ENCODE measurements around the gene PAX2. TPM values are rescaled to one million over a fixed set of nuclear protein-coding genes. Genes with fewer than 3 reads are reported as not detected.

The PAX2 gene
- total and polyA plus RNA-seq, 2 of the 13 experiments (the other 11 are each of a cell fraction or from before 2014, with no cell fraction given), result not detected

DNA sequence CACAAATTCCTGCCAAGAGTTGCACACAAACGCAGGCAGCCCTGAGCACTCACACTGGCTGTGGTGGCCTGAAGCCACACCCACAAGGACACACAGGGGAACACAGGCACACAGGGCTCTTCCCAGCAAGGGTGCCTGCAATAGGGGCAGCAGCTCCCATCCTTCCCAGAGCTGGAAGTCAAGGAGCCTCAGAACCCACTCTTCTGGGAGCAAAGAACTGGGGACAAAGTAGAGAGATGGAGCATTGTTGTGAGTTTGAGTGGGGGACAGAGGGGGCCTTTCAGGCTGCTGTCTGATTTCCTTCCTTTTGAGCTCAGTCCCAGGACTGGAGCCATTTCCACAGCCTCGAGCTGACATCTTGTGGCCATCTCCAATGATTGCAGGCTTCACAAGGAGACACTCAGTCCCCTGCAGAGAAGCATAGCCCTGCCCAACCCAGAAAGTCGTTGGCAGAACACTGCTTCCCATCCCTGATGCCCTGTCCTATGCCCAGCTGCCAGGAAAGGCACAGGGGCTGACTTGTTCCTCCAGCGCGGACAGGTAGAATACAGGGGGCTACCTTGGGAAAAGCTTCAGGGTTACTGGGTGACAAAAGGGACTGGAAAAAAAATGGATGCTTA, 133.0 kb downstream of the PAX2 start (continued):
- no peak for TF ChIP-seq THAP8 (CRISPR knock-in tag; IDR thresholded peaks at IDR 0.05; ENCODE audit: borderline replicate concordance)
- TF ChIP-seq CHCHD3 (CRISPR knock-in tag; IDR thresholded peaks at IDR 0.05), result no peak
- peak; percentile 39 for TF ChIP-seq YY1 (IDR thresholded peaks at IDR 0.05; ENCODE audit: insufficient read depth, insufficient replicate concordance, low read depth, low read length)
- no peak for TF ChIP-seq KDM5B (CRISPR knock-in tag; IDR thresholded peaks at IDR 0.05; ENCODE audit: borderline replicate concordance)
- 0 out of 2 replicates have a peak, but pooled peaks have one; percentile 40 for TF ChIP-seq HDAC1 (CRISPR knock-in tag; IDR thresholded peaks at IDR 0.05)
- TF ChIP-seq ZSCAN29 (CRISPR knock-in tag; conservative IDR thresholded peaks at IDR 0.05), result no peak
- TF ChIP-seq SP140L (CRISPR knock-in tag; IDR thresholded peaks at IDR 0.05; ENCODE audit: borderline replicate concordance), result 0 out of 2 replicates have a peak, but pooled peaks have one; percentile 49
- peak; percentile 64 for TF ChIP-seq ZNF263 (CRISPR knock-in tag; IDR thresholded peaks at IDR 0.05)
- TF ChIP-seq FOXP4 (CRISPR knock-in tag; IDR thresholded peaks at IDR 0.05), result 0 out of 2 replicates have a peak, but pooled peaks have one; percentile 23
- TF ChIP-seq TEAD3 (CRISPR knock-in tag; optimal IDR thresholded peaks at IDR 0.05; ENCODE audit: borderline replicate concordance), result no peak
- no peak for TF ChIP-seq ZNF883 (CRISPR knock-in tag; IDR thresholded peaks at IDR 0.05; ENCODE audit: not compliant biosample characterization)
- no peak for TF ChIP-seq JUND (CRISPR knock-in tag; IDR thresholded peaks at IDR 0.05)
- no peak for TF ChIP-seq FOSL1 (CRISPR knock-in tag; IDR thresholded peaks at IDR 0.05; ENCODE audit: borderline replicate concordance)
- peak; percentile 31; the same call in 1 of the 2 replicates for TF ChIP-seq REPIN1 (CRISPR knock-in tag; IDR thresholded peaks at IDR 0.05; ENCODE audit: borderline replicate concordance, low read depth)
- no peak for TF ChIP-seq LCORL (IDR thresholded peaks at IDR 0.05)
- no peak; the same call in 1 of the 2 replicates for TF ChIP-seq LCORL (CRISPR knock-in tag; IDR thresholded peaks at IDR 0.05)
- no peak for TF ChIP-seq SNAPC2 (CRISPR knock-in tag; IDR thresholded peaks at IDR 0.05)
- TF ChIP-seq SRSF1 (optimal IDR thresholded peaks at IDR 0.05; ENCODE audit: low read depth, low read length), result peak; percentile 23
- TF ChIP-seq, protein P1, sequence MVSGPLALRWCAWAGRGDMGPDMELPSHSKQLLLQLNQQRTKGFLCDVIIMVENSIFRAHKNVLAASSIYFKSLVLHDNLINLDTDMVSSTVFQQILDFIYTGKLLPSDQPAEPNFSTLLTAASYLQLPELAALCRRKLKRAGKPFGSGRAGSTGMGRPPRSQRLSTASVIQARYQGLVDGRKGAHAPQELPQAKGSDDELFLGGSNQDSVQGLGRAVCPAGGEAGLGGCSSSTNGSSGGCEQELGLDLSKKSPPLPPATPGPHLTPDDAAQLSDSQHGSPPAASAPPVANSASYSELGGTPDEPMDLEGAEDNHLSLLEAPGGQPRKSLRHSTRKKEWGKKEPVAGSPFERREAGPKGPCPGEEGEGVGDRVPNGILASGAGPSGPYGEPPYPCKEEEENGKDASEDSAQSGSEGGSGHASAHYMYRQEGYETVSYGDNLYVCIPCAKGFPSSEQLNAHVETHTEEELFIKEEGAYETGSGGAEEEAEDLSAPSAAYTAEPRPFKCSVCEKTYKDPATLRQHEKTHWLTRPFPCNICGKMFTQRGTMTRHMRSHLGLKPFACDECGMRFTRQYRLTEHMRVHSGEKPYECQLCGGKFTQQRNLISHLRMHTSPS (CRISPR knock-in tag; IDR thresholded peaks at IDR 0.05; ENCODE audit: low read depth), result no peak
- no peak for TF ChIP-seq BCL3 (CRISPR knock-in tag; IDR thresholded peaks at IDR 0.05)
- no peak for TF ChIP-seq GPN1 (CRISPR knock-in tag; IDR thresholded peaks at IDR 0.05; ENCODE audit: borderline replicate concordance)
- TF ChIP-seq, protein P2, sequence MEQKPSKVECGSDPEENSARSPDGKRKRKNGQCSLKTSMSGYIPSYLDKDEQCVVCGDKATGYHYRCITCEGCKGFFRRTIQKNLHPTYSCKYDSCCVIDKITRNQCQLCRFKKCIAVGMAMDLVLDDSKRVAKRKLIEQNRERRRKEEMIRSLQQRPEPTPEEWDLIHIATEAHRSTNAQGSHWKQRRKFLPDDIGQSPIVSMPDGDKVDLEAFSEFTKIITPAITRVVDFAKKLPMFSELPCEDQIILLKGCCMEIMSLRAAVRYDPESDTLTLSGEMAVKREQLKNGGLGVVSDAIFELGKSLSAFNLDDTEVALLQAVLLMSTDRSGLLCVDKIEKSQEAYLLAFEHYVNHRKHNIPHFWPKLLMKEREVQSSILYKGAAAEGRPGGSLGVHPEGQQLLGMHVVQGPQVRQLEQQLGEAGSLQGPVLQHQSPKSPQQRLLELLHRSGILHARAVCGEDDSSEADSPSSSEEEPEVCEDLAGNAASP (CRISPR knock-in tag; IDR thresholded peaks at IDR 0.05; ENCODE audit: borderline replicate concordance), result 0 out of 2 replicates have a peak, but pooled peaks have one; percentile 18
- TF ChIP-seq ZNF17 (CRISPR knock-in tag; IDR thresholded peaks at IDR 0.05), result no peak

Data from HepG2 (cell line).